SJSA1 (cell line): ENCODE results near the gene STYXL2. TPM values are rescaled to one million over a fixed set of nuclear protein-coding genes. Genes with fewer than 3 reads are reported as not detected.

Experiments used
- DNase-seq, 2 experiments: peaks; one replicate each; pipeline ENCODE4 v3.0.0-alpha.2; 2015 to 2020; ENCODE audit warnings: low spot score in 2 of 2, low read depth in 1 of 2
- H3K27ac ChIP-seq: fragments of 250-450 bp; sonication (Bioruptor Pico); 2 replicates; pipeline ENCODE4 v1.5.1; 2020; ENCODE audit warnings: mild to moderate bottlenecking, moderate library complexity
- H3K27me3 ChIP-seq: fragments of 250-450 bp; sonication (Bioruptor Pico); replicated peaks from 2 replicates; pipeline ENCODE4 v1.5.1; 2020; ENCODE audit warnings: mild to moderate bottlenecking, moderate library complexity
- H3K36me3 ChIP-seq: fragments of 250-450 bp; sonication (Bioruptor Pico); 2 replicates; pipeline ENCODE4 v1.5.1; 2020; ENCODE audit warnings: mild to moderate bottlenecking
- H3K4me1 ChIP-seq: fragments of 250-450 bp; sonication (Bioruptor Pico); replicated peaks from 2 replicates; pipeline ENCODE4 v1.6.1; 2021; ENCODE audit warnings: mild to moderate bottlenecking
- H3K4me3 ChIP-seq: fragments of 250-450 bp; sonication (Bioruptor Pico); 2 replicates; pipeline ENCODE4 v1.5.1; 2020; ENCODE audit warnings: mild to moderate bottlenecking
- H3K9me3 ChIP-seq: fragments of 250-450 bp; sonication (Bioruptor Pico); replicated peaks from 2 replicates; pipeline ENCODE4 v1.5.1; 2020; ENCODE audit warnings: mild to moderate bottlenecking
- total RNA-seq: library from RNA; depleted of rRNA; stranded (reverse); fragments of >200 nt; shearing (Covaris generic); gene quantifications from 2 replicates; pipeline ENCODE4 v1.2.3, GENCODE V29; 2014

STYXL2 gene
- total RNA-seq, 1 experiment from 2014 or later = not detected

DNA sequence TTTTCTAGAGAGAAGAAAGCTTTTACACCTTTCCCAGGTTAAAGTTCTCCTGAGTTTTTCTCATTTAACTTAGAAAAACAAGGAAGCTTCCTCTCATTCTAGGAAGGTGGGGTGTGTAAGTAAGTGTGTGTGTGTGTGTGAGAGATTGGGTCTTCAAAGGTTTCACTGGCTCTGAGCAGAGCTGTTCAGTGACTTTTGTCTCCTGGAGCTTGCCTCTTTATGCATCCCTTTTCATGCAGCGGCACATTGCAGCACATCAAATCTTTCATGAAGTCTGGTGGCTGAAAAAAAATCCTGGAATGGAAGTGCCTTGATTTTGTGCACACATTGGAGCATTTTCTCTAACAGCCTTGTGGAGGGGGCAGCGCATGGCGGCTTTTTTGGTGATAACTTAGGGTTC lies 7.1 kb upstream of the STYXL2 start:
- no peaks in the 10 kb centered on the region for H3K36me3 ChIP-seq
- DNase-seq = no peak
- H3K4me1 ChIP-seq = no peaks in the 10 kb centered on the region
- no peaks in the 10 kb centered on the region for H3K9me3 ChIP-seq
- H3K4me3 ChIP-seq = no peak overlapping the region
- H3K27me3 ChIP-seq = peaks cover 8% of the 10 kb centered on the region; the same call in 1 of the 2 replicates
- H3K27ac ChIP-seq = no peak overlapping the region

DNA sequence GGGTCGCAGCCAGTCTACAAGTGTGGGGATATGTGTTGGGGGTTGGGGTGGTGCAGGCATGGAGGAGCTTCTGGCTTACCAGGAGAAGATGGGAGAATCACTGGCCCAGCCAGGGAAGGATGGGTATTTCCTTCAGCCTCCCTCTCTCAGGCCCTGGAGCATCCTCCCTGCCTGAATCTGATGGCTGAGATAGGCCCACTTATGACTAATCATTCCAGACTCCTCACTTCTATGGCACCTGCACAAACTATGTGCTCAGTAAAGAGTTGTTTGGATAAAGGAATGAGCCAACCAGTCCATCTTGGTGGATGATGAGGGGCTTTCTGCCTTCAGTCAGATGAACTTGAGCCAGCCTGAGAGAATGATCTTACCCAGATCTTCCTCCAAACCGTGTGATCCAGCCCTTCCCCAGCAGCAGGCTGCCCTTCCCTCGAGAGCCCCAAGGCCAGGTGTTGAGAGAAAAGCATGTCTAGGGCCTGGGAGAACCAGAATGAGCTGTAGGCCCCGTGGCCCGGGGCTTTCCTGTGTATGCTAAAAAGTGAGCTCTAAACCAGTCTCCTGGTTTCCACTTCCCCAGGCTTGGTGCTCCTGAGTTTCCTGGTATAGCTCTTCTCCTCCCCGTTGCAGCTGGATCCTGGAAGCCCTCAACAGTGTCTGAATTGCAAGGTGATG lies 5.0 kb upstream of the STYXL2 start:
- H3K27me3 ChIP-seq = peaks cover 5% of the 10 kb centered on the region; the same call in 1 of the 2 replicates
- H3K36me3 ChIP-seq = no peaks in the 10 kb centered on the region
- H3K4me3 ChIP-seq = no peak overlapping the region
- H3K9me3 ChIP-seq = no peaks in the 10 kb centered on the region
- no peak overlapping the region for H3K27ac ChIP-seq
- DNase-seq = no peak
- H3K4me1 ChIP-seq = no peaks in the 10 kb centered on the region

DNA sequence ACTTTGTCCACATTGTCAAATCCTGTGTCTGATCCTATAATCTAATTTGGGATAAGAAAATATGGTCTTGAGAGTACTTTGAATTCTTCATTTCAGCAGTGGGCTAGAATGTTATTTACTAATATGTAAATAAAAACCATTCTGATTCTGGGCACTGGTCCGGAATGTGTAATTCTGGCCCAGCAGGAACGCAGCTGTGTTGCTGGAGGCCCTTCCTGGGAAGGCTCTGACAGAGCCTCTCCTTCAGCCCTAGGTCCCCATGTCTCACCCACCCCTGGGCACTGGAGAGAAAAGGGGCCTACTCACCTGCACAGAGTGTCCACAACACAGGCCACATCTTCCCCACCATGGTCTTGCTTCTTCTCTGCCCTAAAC lies 3.9 kb upstream of the STYXL2 start:
- no peak for DNase-seq
- H3K27ac ChIP-seq = no peak overlapping the region
- no peaks in the 10 kb centered on the region; the same call in 1 of the 2 replicates for H3K27me3 ChIP-seq
- no peaks in the 10 kb centered on the region for H3K4me1 ChIP-seq
- H3K9me3 ChIP-seq = no peaks in the 10 kb centered on the region
- no peak overlapping the region for H3K4me3 ChIP-seq
- H3K36me3 ChIP-seq = no peaks in the 10 kb centered on the region

DNA sequence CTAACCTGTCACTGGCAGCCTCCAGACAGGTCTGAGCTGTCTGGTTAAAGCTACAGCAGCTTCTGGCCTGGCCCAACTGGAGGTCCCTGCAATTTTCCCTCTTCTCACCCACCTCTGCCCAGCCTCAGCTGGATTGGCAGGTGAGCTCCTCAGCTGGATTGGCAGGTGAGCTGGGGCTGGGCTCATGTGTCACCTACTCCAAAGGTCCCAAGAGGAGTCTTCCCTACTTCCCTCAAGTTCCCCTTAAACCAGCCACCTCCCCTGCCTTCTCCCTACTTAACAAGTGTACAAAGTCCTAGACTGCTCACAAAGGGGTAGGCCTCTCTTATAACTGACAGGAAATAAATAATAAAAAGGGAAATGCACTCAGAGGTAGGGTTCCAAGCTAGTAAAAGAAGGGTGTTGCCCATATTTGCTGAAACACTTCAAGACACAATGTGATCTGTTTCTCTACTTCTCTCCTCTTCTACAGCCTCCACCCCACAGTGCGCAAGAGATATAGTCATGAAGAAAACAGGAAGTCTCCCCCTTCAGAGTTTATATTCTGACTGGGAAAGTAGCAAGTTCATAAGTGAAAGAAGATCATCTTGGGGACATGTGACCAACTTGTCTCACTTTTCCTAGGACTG lies 3.4 kb upstream of the STYXL2 start, which contains the start of gene GPA33:
TSS of gene GPA33 (minus strand) at position 64 of the 629 bp plus-strand sequence. CDS start 90 bp downstream, outside the sequence.
- Histone ChIP-seq H3K27ac (no peak within 1 kb of the TSS), H3K4me3 (no peak within 1 kb of the TSS), H3K4me1 (no peaks in the 10 kb centered on the region), H3K36me3 (no peaks in the 10 kb centered on the region), H3K27me3 (no peaks in the 10 kb centered on the region; the same call in 1 of the 2 replicates), H3K9me3 (no peaks in the 10 kb centered on the region)
- DNase-seq = no peak

DNA sequence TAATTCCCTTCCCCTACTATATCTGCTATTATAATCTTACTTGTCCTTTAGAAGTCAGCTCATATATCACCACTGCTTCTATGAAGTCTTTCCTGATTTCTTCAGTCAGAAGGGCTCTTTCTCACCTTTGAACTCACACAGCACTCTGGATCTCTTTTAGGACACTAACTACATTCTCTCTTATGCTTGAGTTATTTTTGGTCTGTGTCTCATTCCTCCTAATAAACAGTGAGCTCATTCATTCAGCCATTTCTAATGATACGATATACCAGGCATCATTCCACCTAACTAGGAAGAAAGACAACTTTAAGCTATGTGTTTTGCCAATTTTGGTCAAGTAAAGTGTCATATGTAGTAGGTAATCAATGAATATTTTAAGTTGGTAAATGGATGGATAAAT lies 1.2 kb upstream of the STYXL2 start:
- Histone ChIP-seq H3K36me3 (no peaks in the 10 kb centered on the region), H3K4me3 (no peak overlapping the region), H3K9me3 (no peaks in the 10 kb centered on the region), H3K27ac (no peak overlapping the region), H3K27me3 (no peaks in the 10 kb centered on the region), H3K4me1 (no peaks in the 10 kb centered on the region)
- no peak for DNase-seq

DNA sequence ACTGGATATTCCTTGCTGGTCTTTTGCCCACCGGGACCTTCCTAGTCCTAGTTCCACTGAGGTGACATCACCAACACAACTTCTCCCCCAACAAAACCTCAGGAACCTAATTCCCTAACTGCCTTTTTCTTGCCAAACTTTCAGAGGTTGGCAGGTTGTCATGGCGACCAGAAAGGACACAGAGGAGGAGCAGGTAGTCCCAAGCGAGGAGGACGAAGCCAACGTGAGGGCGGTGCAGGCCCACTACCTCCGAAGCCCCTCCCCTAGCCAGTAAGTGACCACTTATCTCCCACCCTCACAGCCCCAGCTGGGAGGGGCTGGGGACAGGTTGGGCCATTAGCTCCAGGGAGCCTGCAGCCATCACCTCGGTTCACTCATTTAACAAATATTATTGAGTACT lies 815 bp downstream of the STYXL2 start:
- H3K4me3 ChIP-seq = no peak overlapping the region
- no peaks in the 10 kb centered on the region for H3K9me3 ChIP-seq
- 0 out of 2 replicates have a peak, but pooled peaks cover 3% of the 10 kb centered on the region for H3K27me3 ChIP-seq
- no peaks in the 10 kb centered on the region for H3K4me1 ChIP-seq
- DNase-seq = no peak
- H3K36me3 ChIP-seq = no peaks in the 10 kb centered on the region
- no peak overlapping the region for H3K27ac ChIP-seq

DNA sequence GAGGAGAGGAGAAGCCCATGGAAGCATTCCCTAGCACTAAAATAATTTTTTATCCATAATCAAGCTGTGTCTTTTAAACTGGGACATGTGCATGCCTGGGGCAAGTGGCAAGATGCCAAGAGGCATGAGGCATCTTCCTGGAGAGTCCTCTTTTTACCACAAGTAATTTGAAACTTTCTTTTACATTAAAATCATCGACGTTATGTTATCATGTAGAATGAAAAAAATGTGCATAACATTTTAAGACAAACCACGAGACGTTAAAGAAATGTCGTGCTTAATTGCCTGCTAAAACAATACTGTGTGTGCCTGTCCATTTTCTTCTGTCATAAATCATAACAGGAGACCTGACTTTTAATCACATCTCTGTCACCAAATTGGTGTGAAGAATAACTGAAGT lies 1.5 kb downstream of the STYXL2 start:
- no peak for DNase-seq
- Histone ChIP-seq H3K27me3 (0 out of 2 replicates have a peak, but pooled peaks cover 3% of the 10 kb centered on the region), H3K36me3 (no peaks in the 10 kb centered on the region), H3K4me1 (no peaks in the 10 kb centered on the region), H3K27ac (no peak overlapping the region), H3K4me3 (no peak overlapping the region), H3K9me3 (no peaks in the 10 kb centered on the region)

DNA sequence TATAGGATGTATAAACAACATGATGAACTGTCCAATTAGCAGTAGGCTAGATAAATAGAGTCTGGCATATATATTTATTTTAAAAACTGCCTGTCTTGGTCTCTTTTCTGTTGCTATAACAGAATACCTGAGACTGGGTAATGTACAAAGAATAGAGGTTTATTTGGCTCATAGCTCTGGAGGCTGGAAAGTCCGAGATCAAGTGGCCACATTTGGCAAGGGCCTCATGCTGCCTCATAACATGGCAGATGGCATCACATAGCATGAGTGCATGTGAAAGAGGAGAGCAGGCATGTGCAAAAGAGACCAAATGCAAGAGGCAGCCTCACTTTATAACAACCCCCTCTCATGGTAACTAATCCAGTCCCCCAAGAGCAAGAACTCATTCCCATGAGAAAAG lies 6.0 kb downstream of the STYXL2 start:
- Histone ChIP-seq H3K36me3 (no peaks in the 10 kb centered on the region), H3K4me1 (no peaks in the 10 kb centered on the region), H3K27me3 (peaks cover 7% of the 10 kb centered on the region; the same call in 1 of the 2 replicates), H3K4me3 (no peak overlapping the region), H3K27ac (no peak overlapping the region), H3K9me3 (no peaks in the 10 kb centered on the region)
- no peak for DNase-seq

DNA sequence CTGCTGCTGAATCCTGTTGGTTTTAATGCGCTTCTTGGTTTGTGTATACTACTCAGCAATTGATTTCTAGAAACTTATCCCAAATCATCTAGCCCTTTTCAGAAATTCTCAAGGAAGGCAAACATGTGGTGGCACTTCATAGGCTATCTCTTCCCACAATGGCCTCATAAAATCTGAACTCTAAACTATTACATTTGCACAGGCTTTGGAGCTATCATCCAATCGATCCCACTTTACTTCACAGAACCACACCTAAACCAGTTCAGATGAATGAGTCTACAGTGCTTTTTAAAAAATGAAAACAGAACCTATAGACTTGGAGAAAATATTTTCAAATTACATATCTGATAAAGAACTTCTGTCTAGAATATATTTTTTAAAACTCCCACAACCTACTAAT lies 6.9 kb downstream of the STYXL2 start:
- Histone ChIP-seq H3K36me3 (no peaks in the 10 kb centered on the region), H3K4me3 (no peak overlapping the region), H3K9me3 (no peaks in the 10 kb centered on the region), H3K27me3 (peaks cover 7% of the 10 kb centered on the region; the same call in 1 of the 2 replicates), H3K4me1 (no peaks in the 10 kb centered on the region), H3K27ac (no peak overlapping the region)
- DNase-seq = no peak

DNA sequence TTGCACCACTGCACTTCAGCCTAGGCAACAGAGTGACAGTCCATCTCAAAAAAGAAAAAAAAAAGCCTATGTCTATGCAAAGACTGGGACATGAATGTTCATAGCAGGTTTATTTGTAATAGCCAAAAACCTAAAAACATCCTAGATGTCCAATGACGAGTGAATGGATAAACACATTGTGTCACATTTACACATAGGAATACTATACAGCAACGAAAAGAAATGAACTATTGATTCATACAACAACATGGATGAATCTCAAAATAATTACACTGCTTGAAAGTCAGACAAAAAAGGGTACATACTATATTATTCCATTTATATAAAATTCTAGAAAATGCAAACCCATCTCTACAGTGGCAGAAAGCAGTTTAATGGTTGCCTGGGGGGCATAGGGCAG lies 7.9 kb downstream of the STYXL2 start:
- Histone ChIP-seq H3K27ac (no peak overlapping the region), H3K36me3 (no peaks in the 10 kb centered on the region), H3K4me1 (no peaks in the 10 kb centered on the region), H3K27me3 (peaks cover 7% of the 10 kb centered on the region; the same call in 1 of the 2 replicates), H3K4me3 (no peak overlapping the region), H3K9me3 (no peaks in the 10 kb centered on the region)
- DNase-seq = no peak

DNA sequence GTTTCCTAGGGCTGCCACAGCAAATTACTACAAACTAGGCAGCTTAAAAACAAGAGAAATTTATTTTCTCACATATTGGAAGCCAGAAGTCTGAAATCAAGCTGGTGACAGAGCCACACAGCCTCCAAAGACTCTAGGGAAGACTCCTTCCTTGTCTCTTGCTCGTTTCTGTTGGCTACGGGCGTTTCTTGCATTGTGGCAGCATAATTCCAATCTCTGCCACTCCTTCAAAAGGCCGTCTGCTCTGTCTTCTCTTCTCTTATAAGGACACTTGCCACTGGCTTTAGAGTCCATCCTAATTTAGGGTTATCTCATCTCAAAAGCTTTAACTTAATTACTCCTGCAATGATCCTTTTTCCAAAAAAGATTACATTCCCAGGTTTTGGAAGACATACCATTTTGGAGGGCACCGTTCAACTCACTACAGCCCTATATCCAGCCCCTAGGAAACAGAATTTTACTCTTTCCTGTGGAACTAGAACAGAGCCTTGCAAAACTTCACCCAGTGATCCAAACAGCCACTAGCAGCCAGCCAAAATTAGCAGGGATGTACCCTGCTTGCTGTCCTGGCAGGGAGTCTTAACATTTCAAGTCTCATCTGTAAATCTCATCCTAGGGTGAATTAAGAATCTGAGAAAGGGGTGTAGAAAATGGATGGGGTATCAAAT lies 9.2 kb downstream of the STYXL2 start:
- Histone ChIP-seq H3K4me1 (no peaks in the 10 kb centered on the region), H3K9me3 (no peaks in the 10 kb centered on the region)
- no peak for DNase-seq

DNA sequence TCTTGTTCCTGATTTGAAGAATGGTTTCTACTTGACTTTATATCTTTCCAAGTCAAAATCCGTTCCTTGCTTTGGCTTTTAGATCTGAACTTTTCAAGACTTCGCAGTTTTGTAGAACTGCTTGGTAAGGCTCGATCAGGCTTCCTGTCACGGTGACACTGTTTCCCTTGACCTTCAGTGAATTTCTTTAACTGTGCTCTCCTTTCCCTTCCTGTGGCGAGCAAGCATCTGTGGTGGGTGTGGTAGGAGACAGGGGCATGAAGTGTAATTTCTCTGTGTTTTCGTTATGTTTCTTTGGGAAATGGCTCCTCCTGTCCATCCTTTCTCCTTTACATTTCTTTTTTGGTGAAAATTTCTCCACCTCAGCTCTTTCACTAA lies 10.4 kb downstream of the STYXL2 start:
- Histone ChIP-seq H3K27me3 (peaks cover 7% of the 10 kb centered on the region; the same call in 1 of the 2 replicates), H3K9me3 (no peaks in the 10 kb centered on the region), H3K4me3 (no peak overlapping the region), H3K4me1 (no peaks in the 10 kb centered on the region), H3K27ac (no peak overlapping the region), H3K36me3 (no peaks in the 10 kb centered on the region)
- no peak for DNase-seq

More for the DNA sequence above, 9.2 kb downstream of the STYXL2 start:
- H3K27me3 ChIP-seq = peaks cover 7% of the 10 kb centered on the region; the same call in 1 of the 2 replicates
- no peak overlapping the region for H3K27ac ChIP-seq
- H3K36me3 ChIP-seq = no peaks in the 10 kb centered on the region
- H3K4me3 ChIP-seq = no peak overlapping the region

DNA sequence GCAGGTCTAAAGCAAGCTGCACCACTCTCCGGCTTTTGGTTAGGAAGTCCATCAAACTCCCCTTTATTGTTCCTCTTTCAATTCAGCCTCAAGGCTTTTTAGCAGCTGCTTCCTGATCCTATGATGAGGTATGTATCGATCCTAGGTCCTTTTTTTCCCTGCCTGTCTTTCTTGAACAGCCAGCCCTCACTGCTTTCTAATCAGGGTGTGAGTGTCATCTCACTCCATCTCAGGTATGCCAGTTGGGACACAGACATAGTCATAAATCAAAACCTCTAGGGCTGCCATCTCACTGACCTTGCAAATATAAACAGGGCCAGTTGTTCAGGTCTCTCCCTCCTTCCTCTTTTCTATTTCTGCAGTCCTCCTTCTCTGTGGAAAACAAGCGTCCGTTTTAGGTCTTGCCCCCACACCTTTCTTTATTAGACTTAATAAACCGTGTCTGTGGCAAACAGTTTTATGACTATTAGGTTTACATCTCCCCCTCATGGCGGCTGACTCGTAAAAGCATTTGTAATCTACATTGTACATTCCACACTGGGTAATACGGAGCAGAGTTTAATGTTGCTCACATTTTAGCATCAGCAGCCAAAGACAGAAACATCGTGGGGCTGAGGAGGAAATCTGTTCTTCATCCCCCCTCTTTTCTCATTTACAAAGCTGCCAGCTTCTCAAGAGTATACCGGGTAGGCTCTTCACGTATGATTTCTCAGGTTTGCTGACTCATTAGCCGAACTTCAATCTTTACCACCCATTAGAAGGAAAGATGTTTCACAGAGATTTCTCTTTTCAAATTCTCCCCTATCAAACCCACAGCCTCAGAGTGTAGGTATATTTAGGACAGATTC lies 11.6 kb downstream of the STYXL2 start:
- no peak overlapping the region for H3K27ac ChIP-seq
- no peaks in the 10 kb centered on the region for H3K9me3 ChIP-seq
- peaks cover 3% of the 10 kb centered on the region; the same call in 1 of the 2 replicates for H3K27me3 ChIP-seq
- H3K36me3 ChIP-seq = no peaks in the 10 kb centered on the region
- no peak overlapping the region for H3K4me3 ChIP-seq
- DNase-seq = no peak
- H3K4me1 ChIP-seq = no peaks in the 10 kb centered on the region
